Measurements from ENCODE around the gene USF3.

USF3 gene

DNA sequence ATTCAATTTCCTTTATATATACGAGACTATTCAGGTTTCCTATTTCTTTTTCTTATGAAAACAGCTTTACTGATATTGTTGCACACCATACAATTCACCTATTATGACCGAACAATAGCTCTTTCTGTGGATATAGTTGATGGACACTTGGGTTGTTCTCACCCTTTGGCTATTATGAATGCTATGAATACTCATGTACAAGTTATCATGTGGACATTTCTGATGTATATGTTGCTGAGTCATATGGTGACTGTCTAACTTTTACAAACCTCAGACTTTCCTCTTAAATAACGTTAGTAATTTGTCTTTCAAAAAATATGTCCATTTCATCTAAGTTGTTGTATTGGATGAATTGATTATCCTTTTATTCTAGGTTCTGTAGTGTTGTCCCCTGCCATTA, 15.7 kb upstream of the USF3 start:
- Histone ChIP-seq H3K4me3 (no peak overlapping the region), H3K9me3 (replicated peaks in 1 of 11) (peaks cover 0 to under 1% (median 0%) of the 10 kb centered on the region in 11 experiments; a peak in 1 of 22 replicates), H3K27ac (no peak overlapping the region), H3K4me1 (no peaks in the 10 kb centered on the region), H3K36me3 (peaks cover 5 to 23% (median 18%) of the 10 kb centered on the region in 11 experiments; a peak in 18 of 22 replicates), H4K20me1 (no peaks in the 10 kb centered on the region; a peak in 1 of 22 replicates), H3K9ac (no peak overlapping the region), H3K27me3 (no peaks in the 10 kb centered on the region), H3K4me2 (no peak overlapping the region)
- TF ChIP-seq Cebpa-rat (IDR thresholded peaks at IDR 0.05): no peak

GRCh38 chr3:113707835-113708234, 11.4 kb upstream of the USF3 start:
- H3K27ac ChIP-seq: no peak overlapping the region
- H3K9ac ChIP-seq: no peak overlapping the region
- H3K4me3 ChIP-seq: no peak overlapping the region
- H3K9me3 ChIP-seq (replicated peaks in 1 of 11): peaks cover 0 to 3% (median 0%) of the 10 kb centered on the region in 11 experiments; a peak in 1 of 22 replicates
- no peak for TF ChIP-seq Cebpa-rat (IDR thresholded peaks at IDR 0.05)
- H3K4me1 ChIP-seq: no peaks in the 10 kb centered on the region
- no peak overlapping the region for H3K4me2 ChIP-seq
- H3K27me3 ChIP-seq: no peaks in the 10 kb centered on the region
- H4K20me1 ChIP-seq: no peaks in the 10 kb centered on the region
- H3K36me3 ChIP-seq: no peaks in the 10 kb centered on the region

DNA sequence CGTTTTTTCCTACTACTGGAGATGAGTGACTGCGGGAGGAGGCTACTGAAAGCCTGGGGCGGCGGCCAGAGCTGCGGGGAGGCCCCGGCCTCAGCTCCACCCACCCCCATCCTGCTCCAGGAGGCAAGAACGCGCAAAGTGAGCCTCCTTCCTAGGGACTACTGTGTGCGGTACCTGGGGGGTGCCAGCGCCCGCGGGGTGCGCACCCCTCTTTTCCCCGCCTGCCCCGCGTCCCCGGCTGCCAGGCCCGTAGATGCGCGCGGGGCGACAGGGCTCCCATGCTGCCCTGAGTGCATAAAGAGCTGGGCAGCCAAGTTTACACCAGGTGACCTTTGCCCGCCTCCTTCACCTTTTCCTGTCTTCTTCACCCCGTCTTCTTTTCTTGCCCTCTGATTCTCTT, 2.5 kb upstream of the USF3 start:
- Histone ChIP-seq H3K36me3 (peaks cover 0 to under 1% (median 0%) of the 10 kb centered on the region in 11 experiments; a peak in 1 of 22 replicates), H4K20me1 (0 out of 22 replicates have a peak, but pooled peaks cover 0 to 5% (median 0%) of the 10 kb centered on the region in 11 experiments), H3K27me3 (peaks cover 15 to 22% (median 18%) of the 10 kb centered on the region in 11 experiments), H3K9ac (no peak overlapping the region), H3K4me2 (peak overlapping the region in 10 of 11 experiments; percentile 7 to 93 (median 34); a peak in 11 of 22 replicates), H3K27ac (no peak overlapping the region), H3K9me3 (replicated peaks in 1 of 11) (no peaks in the 10 kb centered on the region), H3K4me3 (no peak overlapping the region), H3K4me1 (peaks cover 20 to 33% (median 27%) of the 10 kb centered on the region in 10 experiments)
- no peak for TF ChIP-seq Cebpa-rat (IDR thresholded peaks at IDR 0.05)

GRCh38 chr3:113698213-113698742, 1.8 kb upstream of the USF3 start:
- H3K4me3 ChIP-seq: peak overlapping the region in 1 of 10 experiments; percentile 77; a peak in 3 of 20 replicates
- peak overlapping the region in 10 of 11 experiments; percentile 83 to 93 (median 90); a peak in 17 of 22 replicates for H3K4me2 ChIP-seq
- no peaks in the 10 kb centered on the region for H3K9me3 ChIP-seq (replicated peaks in 1 of 11)
- H3K27me3 ChIP-seq: peaks cover 15 to 22% (median 18%) of the 10 kb centered on the region in 11 experiments
- H4K20me1 ChIP-seq: 0 out of 22 replicates have a peak, but pooled peaks cover 0 to 5% (median 0%) of the 10 kb centered on the region in 11 experiments
- H3K36me3 ChIP-seq: peaks cover 0 to 5% (median 0%) of the 10 kb centered on the region in 11 experiments; a peak in 2 of 22 replicates
- peaks cover 20 to 39% (median 27%) of the 10 kb centered on the region in 10 experiments for H3K4me1 ChIP-seq
- H3K27ac ChIP-seq: no peak overlapping the region
- H3K9ac ChIP-seq: no peak overlapping the region
- TF ChIP-seq Cebpa-rat (IDR thresholded peaks at IDR 0.05): no peak

DNA sequence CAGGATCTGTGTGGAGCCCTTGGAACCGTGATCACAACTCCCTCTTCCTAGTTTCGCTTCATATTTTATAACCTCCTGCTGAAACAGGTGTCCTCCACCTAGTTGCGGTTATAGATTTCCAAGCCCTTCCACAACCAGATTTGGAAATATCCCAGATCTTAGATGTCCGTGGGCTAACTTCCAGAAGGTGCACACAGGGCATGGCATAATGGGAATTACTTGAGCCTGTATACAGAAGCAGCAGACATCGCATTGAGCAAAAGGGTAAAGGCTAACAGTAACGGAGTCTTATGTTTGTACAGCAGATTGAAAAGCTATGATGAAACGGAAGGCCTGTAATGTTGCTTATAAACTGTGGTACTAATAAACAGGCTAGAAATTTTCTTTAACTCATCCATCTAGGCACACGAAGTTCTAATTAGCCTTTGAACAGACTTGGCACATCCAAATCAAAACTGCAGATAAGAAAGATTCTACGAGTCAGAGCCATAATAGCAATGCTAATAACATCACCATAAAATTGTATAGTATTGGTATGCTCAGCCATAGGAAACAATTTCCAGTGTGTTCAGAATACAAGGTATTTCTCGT, 1.2 kb upstream of the USF3 start:
- peaks cover 20 to 39% (median 27%) of the 10 kb centered on the region in 10 experiments for H3K4me1 ChIP-seq
- no peak for TF ChIP-seq Cebpa-rat (IDR thresholded peaks at IDR 0.05)
- H3K9me3 ChIP-seq (replicated peaks in 1 of 11): no peaks in the 10 kb centered on the region
- H3K4me3 ChIP-seq: peak overlapping the region; percentile 61 to 84 (median 76)
- 0 out of 22 replicates have a peak, but pooled peaks cover 0 to 5% (median 0%) of the 10 kb centered on the region in 11 experiments for H4K20me1 ChIP-seq
- peak overlapping the region; percentile 72 to 86 (median 81) for H3K9ac ChIP-seq
- H3K27ac ChIP-seq: peak overlapping the region; percentile 50 to 87 (median 78); a peak in 21 of 22 replicates
- H3K4me2 ChIP-seq: peak overlapping the region; percentile 83 to 93 (median 90)
- H3K36me3 ChIP-seq: peaks cover 0 to 5% (median 0%) of the 10 kb centered on the region in 11 experiments; a peak in 2 of 22 replicates
- peaks cover 15 to 22% (median 18%) of the 10 kb centered on the region in 11 experiments for H3K27me3 ChIP-seq

DNA sequence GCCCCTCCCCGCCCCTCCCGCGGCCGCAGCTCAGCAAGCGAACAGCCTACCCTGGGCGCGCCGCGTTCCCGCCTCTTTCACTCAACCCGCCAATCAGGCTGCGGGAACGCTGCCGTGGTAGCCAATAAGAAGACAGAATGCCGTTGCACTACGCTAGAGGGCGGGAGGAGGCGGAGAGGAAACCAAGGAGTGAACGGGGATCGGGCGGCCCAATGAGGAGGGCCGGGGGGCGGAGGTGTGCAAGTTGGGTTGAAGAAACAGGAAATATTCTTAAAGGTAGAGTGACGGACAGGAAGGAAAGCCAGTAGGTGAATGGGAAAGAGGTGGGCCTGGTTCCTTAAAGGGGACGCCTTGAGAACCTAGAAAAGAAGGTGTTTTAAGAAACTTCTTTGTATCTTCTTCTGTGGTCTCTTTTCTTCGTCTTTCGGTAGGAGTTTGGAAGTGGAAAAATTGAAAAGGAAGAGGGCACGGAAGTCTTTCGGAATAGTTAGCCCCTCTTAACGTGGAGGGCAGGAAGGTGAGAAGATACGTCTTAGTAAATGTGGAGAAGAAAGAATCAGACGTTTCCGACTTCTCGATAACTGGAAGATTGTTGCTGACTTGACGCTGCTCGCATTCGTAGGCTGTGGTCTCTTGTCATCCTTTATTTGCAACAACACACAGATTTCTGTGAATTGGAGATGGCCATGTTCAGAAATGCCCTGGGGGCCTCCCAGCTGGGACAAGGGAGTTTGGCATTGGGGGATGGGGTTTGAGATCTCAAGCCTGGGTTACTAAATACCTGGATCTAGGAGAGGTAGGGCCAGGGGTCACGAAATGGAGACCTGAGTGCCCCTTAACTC, 437 bp upstream of the USF3 start:
- Histone ChIP-seq H3K4me1 (peaks cover 20 to 39% (median 27%) of the 10 kb centered on the region in 10 experiments), H3K9ac (peak overlapping the region; percentile 87 to 96 (median 90)), H3K36me3 (peaks cover 0 to 5% (median 0%) of the 10 kb centered on the region in 11 experiments; a peak in 2 of 22 replicates), H3K9me3 (replicated peaks in 1 of 11) (no peaks in the 10 kb centered on the region), H4K20me1 (0 out of 22 replicates have a peak, but pooled peaks cover 0 to 7% (median 0%) of the 10 kb centered on the region in 11 experiments), H3K27ac (peak overlapping the region; percentile 84 to 96 (median 90)), H3K4me3 (peak overlapping the region; percentile 61 to 86 (median 76)), H3K27me3 (peaks cover 15 to 22% (median 18%) of the 10 kb centered on the region in 11 experiments), H3K4me2 (peak overlapping the region; percentile 83 to 93 (median 90))
- TF ChIP-seq Cebpa-rat (IDR thresholded peaks at IDR 0.05): no peak

DNA sequence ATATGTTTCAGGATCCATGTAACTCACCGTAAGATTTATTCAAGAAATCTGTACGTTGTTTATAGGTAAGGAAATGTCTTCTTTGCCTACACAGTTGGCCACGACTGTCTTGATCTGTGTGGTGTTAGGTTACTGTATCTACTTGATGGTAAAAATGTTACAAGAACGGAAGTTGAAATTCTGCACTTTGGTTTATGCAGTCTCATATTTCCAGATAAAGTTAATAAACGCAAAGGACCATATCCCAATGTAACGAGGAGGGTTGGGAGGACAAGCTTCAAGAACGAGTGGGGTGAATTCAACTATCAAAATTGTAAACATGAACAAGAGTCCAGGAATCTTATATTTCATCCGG, 1.0 kb downstream of the USF3 start:
- H3K36me3 ChIP-seq: peaks cover 0 to 8% (median 0%) of the 10 kb centered on the region in 11 experiments; a peak in 3 of 22 replicates
- peaks cover 15 to 22% (median 18%) of the 10 kb centered on the region in 11 experiments for H3K27me3 ChIP-seq
- H3K9me3 ChIP-seq (replicated peaks in 1 of 11): no peaks in the 10 kb centered on the region
- peaks cover 20 to 39% (median 27%) of the 10 kb centered on the region in 10 experiments for H3K4me1 ChIP-seq
- peaks cover 0 to 16% (median 0%) of the 10 kb centered on the region in 11 experiments; a peak in 5 of 22 replicates for H4K20me1 ChIP-seq
- TF ChIP-seq Cebpa-rat (IDR thresholded peaks at IDR 0.05): no peak
- peak overlapping the region in 10 of 11 experiments; percentile 84 to 96 (median 90); a peak in 20 of 22 replicates for H3K27ac ChIP-seq
- H3K9ac ChIP-seq: peak overlapping the region; percentile 87 to 96 (median 90)
- H3K4me2 ChIP-seq: peak overlapping the region; percentile 64 to 93 (median 84)
- H3K4me3 ChIP-seq: peak overlapping the region; percentile 61 to 86 (median 76)

DNA sequence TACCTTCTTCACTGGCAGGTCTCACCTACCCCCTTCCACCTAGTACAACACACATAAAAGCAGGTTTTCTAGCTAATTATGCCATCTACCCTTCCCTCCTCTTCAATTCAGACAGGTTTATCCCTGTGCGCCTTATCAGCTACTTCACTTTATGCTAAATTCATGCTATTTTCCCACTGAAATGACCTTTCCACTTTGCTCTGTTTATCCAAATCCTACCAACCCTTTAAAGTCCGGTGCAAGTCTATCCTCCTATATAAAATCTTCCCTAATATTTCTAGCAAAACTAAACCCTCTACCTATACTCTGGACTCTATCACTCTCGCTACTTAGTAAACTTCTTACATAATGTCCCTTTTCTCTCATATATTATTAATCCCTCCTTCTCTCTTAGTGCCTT, 6.0 kb downstream of the USF3 start:
- Histone ChIP-seq H3K9me3 (replicated peaks in 1 of 11) (peaks cover 10 to 20% (median 11%) of the 10 kb centered on the region in 11 experiments), H3K4me1 (peaks cover 9 to 24% (median 14%) of the 10 kb centered on the region in 10 experiments; a peak in 19 of 20 replicates), H3K4me3 (no peak overlapping the region), H3K27ac (no peak overlapping the region), H3K36me3 (peaks cover 8 to 33% (median 19%) of the 10 kb centered on the region in 11 experiments; a peak in 20 of 22 replicates), H4K20me1 (peaks cover 0 to 17% (median 0%) of the 10 kb centered on the region in 11 experiments; a peak in 6 of 22 replicates), H3K27me3 (no peaks in the 10 kb centered on the region), H3K4me2 (no peak overlapping the region), H3K9ac (no peak overlapping the region)
- TF ChIP-seq Cebpa-rat (IDR thresholded peaks at IDR 0.05): no peak
